VCaP (cell line): ENCODE data around the gene AFG3L2.

ENCODE experiments used
- H3K27ac ChIP-seq: fragments of 450-650 bp; 2 replicates; pipeline ENCODE4 v1.5.1; 2017
- CTCF ChIP-seq: fragments of 450-650 bp; conservative IDR thresholded peaks from 2 replicates; pipeline ENCODE4 v1.5.1; 2017; ENCODE audit warnings: mild to moderate bottlenecking, moderate library complexity

The AFG3L2 gene

GRCh38 chr18:12305930-12306629 is 70.9 kb downstream of the AFG3L2 start:
- no peak for TF ChIP-seq CTCF
- H3K27ac ChIP-seq: no peak overlapping the region

- peak overlapping the region; percentile 40; the same call in 1 of the 2 replicates for H3K27ac ChIP-seq
- TF ChIP-seq CTCF: no peak
Measured at GRCh38 chr18:12305211-12305610, 71.8 kb downstream of the AFG3L2 start.

GRCh38 chr18:12304351-12305210 is 72.4 kb downstream of the AFG3L2 start:
- peak overlapping the region; percentile 40; the same call in 1 of the 2 replicates for H3K27ac ChIP-seq
- TF ChIP-seq CTCF: no peak

- no peak overlapping the region for H3K27ac ChIP-seq
- no peak for TF ChIP-seq CTCF
Measured at GRCh38 chr18:12302391-12303147, 74.5 kb downstream of the AFG3L2 start.

- H3K27ac ChIP-seq: no peak overlapping the region
- TF ChIP-seq CTCF: no peak
Measured at GRCh38 chr18:12301263-12302005, 75.6 kb downstream of the AFG3L2 start.

- TF ChIP-seq CTCF: no peak
- H3K27ac ChIP-seq: no peak overlapping the region
Measured at GRCh38 chr18:12299862-12300261, 77.2 kb downstream of the AFG3L2 start.
